Fibroblast of lung (primary cell): Measurements from ENCODE around the gene CIAO2A.
"Not testable (repeated sequence)": the region's sequence is repeated elsewhere in the genome, so short reads cannot be mapped to it uniquely, and the experiment has no call there.

Experiments used
- EZH2 ChIP-seq: IDR thresholded peaks from 2 replicates; pipeline ENCODE4 v1.5.1; 2012; ENCODE audit warnings: low read length, control low read depth, mild to moderate bottlenecking; ENCODE audit errors: missing control alignments
- TF ChIP-seq, protein P1 (sequence below), 2 donors: IDR thresholded peaks in 1 of 2; conservative IDR thresholded peaks in 1 of 2; 1 replicate in 1 of 2; 2 replicates in 1 of 2; pipeline ENCODE4 v1.5.1; 2011 to 2012; ENCODE audit warnings: low read length in 2 of 2, control low read depth in 1 of 2, inconsistent platforms in 1 of 2, low read depth in 1 of 2, mild to moderate bottlenecking in 1 of 2

DNA sequence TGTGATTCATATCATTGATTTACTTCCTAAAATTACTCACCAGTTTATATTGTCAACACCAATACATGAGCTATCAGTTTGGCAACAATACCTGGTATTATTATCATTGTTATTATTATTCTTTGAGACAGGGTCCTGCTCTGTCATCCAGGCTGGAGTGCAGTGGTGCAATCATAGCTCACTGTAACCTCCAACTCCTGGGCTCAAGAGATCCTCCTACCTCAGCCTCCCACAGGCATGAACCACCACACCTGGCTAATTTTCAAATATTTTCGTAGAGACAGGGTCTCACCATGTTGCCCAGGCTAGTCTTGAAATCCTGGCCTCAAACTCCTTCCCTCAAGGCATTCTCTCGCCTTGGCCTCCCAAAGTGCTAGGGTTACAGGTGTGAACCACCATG lies 20.1 kb downstream of the CIAO2A start:
- TF ChIP-seq, protein P1, sequence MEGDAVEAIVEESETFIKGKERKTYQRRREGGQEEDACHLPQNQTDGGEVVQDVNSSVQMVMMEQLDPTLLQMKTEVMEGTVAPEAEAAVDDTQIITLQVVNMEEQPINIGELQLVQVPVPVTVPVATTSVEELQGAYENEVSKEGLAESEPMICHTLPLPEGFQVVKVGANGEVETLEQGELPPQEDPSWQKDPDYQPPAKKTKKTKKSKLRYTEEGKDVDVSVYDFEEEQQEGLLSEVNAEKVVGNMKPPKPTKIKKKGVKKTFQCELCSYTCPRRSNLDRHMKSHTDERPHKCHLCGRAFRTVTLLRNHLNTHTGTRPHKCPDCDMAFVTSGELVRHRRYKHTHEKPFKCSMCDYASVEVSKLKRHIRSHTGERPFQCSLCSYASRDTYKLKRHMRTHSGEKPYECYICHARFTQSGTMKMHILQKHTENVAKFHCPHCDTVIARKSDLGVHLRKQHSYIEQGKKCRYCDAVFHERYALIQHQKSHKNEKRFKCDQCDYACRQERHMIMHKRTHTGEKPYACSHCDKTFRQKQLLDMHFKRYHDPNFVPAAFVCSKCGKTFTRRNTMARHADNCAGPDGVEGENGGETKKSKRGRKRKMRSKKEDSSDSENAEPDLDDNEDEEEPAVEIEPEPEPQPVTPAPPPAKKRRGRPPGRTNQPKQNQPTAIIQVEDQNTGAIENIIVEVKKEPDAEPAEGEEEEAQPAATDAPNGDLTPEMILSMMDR (conservative IDR thresholded peaks at IDR 0.05 in 1 of 2, IDR thresholded peaks at IDR 0.05 in 1 of 2; ENCODE audit: low read depth in 1 of 2, low read length in 2 of 2) = not testable (repeated sequence)
- TF ChIP-seq EZH2 = not testable (repeated sequence)
